ENCODE measurements around the gene SIGLEC7. TPM values are rescaled to one million over a fixed set of nuclear protein-coding genes. Genes with fewer than 3 reads are reported as not detected.

Gene SIGLEC7
- total RNA-seq, 4 donors from 2014 or later: not detected

DNA sequence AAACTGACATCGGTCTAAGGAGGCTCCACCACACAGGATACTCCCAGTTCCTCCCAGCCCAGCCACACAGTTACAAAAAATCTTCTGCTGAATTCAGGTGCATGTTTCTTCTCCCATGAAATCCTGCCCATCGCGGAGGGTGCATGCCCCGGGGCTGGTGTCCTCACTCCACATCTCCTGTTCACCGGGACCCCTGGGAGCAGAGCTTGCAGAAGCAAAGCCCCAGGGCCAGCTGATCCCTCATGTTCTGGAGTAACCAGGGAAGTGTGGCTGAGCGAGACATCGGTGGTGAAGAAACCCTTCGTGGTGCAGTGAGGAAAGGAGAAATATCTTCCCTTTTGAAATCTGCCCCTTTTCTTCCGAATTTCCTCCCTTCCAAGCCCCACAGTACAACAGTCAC lies 18.3 kb upstream of the SIGLEC7 start:
- no peaks in the 10 kb centered on the region for H3K9me3 ChIP-seq
- H3K4me3 ChIP-seq: no peak overlapping the region
- no peak for TF ChIP-seq EP300 (IDR thresholded peaks at IDR 0.05)
- TF ChIP-seq, protein P1, sequence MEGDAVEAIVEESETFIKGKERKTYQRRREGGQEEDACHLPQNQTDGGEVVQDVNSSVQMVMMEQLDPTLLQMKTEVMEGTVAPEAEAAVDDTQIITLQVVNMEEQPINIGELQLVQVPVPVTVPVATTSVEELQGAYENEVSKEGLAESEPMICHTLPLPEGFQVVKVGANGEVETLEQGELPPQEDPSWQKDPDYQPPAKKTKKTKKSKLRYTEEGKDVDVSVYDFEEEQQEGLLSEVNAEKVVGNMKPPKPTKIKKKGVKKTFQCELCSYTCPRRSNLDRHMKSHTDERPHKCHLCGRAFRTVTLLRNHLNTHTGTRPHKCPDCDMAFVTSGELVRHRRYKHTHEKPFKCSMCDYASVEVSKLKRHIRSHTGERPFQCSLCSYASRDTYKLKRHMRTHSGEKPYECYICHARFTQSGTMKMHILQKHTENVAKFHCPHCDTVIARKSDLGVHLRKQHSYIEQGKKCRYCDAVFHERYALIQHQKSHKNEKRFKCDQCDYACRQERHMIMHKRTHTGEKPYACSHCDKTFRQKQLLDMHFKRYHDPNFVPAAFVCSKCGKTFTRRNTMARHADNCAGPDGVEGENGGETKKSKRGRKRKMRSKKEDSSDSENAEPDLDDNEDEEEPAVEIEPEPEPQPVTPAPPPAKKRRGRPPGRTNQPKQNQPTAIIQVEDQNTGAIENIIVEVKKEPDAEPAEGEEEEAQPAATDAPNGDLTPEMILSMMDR (IDR thresholded peaks at IDR 0.05): no peak
- H3K27ac ChIP-seq: peak overlapping the region; percentile 32
- WGBS: 64% methylated on average over 9 of the region's 9 CpGs
- H3K36me3 ChIP-seq: no peaks in the 10 kb centered on the region
- DNase-seq (ENCODE audit: low spot score in 2 of 2): no peak
- H3K27me3 ChIP-seq: peaks cover 10% of the 10 kb centered on the region
- H3K4me1 ChIP-seq: peaks cover 4% of the 10 kb centered on the region

DNA sequence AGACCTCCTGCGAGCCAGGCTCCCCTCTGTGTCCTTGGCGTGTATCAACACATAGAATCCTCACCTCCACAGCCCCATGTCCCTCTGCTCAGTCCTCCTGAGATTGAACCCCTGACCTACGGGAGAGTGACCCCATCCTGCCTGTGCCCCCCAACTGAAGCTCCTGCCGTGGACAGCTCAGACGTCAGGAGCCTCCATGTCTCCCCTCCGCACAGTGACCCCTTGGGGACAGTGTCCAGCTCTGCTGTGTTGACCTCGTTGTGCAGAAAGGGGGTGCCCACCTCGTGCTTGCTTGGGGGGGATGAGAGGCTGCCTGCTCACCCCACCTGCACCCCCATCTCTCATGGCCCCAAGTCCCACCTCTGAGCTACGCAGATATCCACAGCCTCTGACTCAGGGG lies 17.9 kb upstream of the SIGLEC7 start:
- no peak overlapping the region for H3K4me3 ChIP-seq
- H3K9me3 ChIP-seq: no peaks in the 10 kb centered on the region
- H3K27ac ChIP-seq: peak overlapping the region; percentile 32
- peaks cover 10% of the 10 kb centered on the region for H3K27me3 ChIP-seq
- WGBS: 75% methylated on average over 9 of the region's 9 CpGs
- H3K4me1 ChIP-seq: peaks cover 8% of the 10 kb centered on the region
- H3K36me3 ChIP-seq: no peaks in the 10 kb centered on the region
- TF ChIP-seq EP300 (IDR thresholded peaks at IDR 0.05) (no peak), POLR2A (IDR thresholded peaks at IDR 0.05) (no peak), POLR2AphosphoS5 (IDR thresholded peaks at IDR 0.05) (no peak)
- TF ChIP-seq, protein P1 (IDR thresholded peaks at IDR 0.05): no peak
- no peak for DNase-seq (ENCODE audit: low spot score in 2 of 2)

DNA sequence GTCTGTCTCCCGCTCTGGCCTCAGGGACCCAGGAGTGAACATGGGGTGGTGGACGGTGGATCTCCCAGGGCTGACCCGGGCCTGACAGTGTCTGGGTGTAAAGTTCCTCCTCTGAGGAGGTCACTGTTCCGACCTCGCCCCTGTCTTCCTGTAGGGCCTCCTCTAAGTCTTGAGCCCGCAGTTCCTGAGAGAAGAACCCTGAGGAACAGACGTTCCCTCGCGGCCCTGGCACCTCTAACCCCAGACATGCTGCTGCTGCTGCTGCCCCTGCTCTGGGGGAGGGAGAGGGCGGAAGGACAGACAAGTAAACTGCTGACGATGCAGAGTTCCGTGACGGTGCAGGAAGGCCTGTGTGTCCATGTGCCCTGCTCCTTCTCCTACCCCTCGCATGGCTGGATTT lies 17.4 kb upstream of the SIGLEC7 start, which contains the start of gene SIGLEC9:
SIGLEC9 (plus strand) TSS at position 178 of the 400 bp plus-strand sequence; CDS start at position 247, 69 bp downstream.
- H3K4me3 ChIP-seq: peak within 1 kb of the TSS; percentile 25
- WGBS: 56% methylated on average over 7 of the region's 14 CpGs

DNA sequence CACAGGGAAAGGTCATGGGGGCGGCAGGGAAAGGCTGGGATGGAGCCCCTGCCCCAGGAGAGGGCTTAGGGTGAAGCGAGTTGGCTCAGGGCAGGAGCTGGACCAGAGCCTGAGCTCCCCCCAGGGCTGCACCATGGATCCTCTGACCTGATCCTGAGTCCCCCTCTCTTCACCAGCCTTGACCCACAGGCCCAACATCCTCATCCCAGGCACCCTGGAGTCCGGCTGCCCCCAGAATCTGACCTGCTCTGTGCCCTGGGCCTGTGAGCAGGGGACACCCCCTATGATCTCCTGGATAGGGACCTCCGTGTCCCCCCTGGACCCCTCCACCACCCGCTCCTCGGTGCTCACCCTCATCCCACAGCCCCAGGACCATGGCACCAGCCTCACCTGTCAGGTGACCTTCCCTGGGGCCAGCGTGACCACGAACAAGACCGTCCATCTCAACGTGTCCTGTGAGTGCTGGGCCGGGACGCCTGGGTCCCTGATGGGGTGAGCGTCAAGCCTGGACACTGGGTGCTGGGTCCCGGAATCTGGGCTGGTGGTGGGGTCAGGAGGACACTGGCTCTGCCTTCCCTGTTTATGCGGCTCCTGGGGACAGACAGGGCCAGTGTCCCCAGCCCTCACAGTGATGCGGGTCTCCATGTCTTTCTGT lies 16.6 kb upstream of the SIGLEC7 start:
- 92% methylated on average over 4 of the region's 16 CpGs for WGBS
- DNase-seq (ENCODE audit: low spot score in 2 of 2): peak; percentile 41 to 74
- TF ChIP-seq POLR2A (IDR thresholded peaks at IDR 0.05) (no peak), EP300 (IDR thresholded peaks at IDR 0.05) (no peak), POLR2AphosphoS5 (IDR thresholded peaks at IDR 0.05) (no peak)
- TF ChIP-seq, protein P1 (IDR thresholded peaks at IDR 0.05): no peak
- H3K4me1 ChIP-seq: peaks cover 9% of the 10 kb centered on the region
- peak overlapping the region; percentile 25 for H3K4me3 ChIP-seq
- H3K36me3 ChIP-seq: no peaks in the 10 kb centered on the region
- peaks cover 23% of the 10 kb centered on the region for H3K27me3 ChIP-seq
- no peak overlapping the region for H3K27ac ChIP-seq
- no peaks in the 10 kb centered on the region for H3K9me3 ChIP-seq

More for the DNA sequence above, 17.4 kb upstream of the SIGLEC7 start, which contains the start of gene SIGLEC9:
- Histone ChIP-seq H3K9me3 (no peaks in the 10 kb centered on the region), H3K36me3 (no peaks in the 10 kb centered on the region), H3K27ac (peak within 1 kb of the TSS; percentile 32), H3K4me1 (peaks cover 9% of the 10 kb centered on the region), H3K27me3 (peaks cover 14% of the 10 kb centered on the region)
- DNase-seq (ENCODE audit: low spot score in 2 of 2): peak; percentile 63 to 82
- no peak for TF ChIP-seq POLR2AphosphoS5 (IDR thresholded peaks at IDR 0.05)

DNA sequence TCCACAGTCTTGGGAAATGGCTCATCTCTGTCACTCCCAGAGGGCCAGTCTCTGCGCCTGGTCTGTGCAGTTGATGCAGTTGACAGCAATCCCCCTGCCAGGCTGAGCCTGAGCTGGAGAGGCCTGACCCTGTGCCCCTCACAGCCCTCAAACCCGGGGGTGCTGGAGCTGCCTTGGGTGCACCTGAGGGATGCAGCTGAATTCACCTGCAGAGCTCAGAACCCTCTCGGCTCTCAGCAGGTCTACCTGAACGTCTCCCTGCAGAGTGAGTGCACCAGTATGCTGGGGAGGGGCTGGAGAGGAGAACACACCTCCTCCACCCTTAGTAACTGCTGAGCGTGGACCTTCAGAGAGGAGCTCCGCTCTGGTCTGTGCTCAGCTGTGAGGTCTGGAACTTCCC lies 15.1 kb upstream of the SIGLEC7 start:
- TF ChIP-seq EP300 (IDR thresholded peaks at IDR 0.05) (no peak), POLR2A (IDR thresholded peaks at IDR 0.05) (no peak), POLR2AphosphoS5 (IDR thresholded peaks at IDR 0.05) (no peak)
- TF ChIP-seq, protein P1 (IDR thresholded peaks at IDR 0.05): no peak
- peaks cover 9% of the 10 kb centered on the region for H3K4me1 ChIP-seq
- DNase-seq (ENCODE audit: low spot score in 2 of 2): peak; percentile 55 to 58
- 62% methylated on average over 6 of the region's 6 CpGs for WGBS
- H3K27me3 ChIP-seq: peaks cover 24% of the 10 kb centered on the region
- no peaks in the 10 kb centered on the region for H3K9me3 ChIP-seq
- H3K27ac ChIP-seq: no peak overlapping the region
- peak overlapping the region; percentile 11 for H3K4me3 ChIP-seq
- no peaks in the 10 kb centered on the region for H3K36me3 ChIP-seq

All from suprapubic skin (tissue), 4 donors.